ENCODE data around the gene AURKA.

The AURKA gene

GRCh38 chr20:56360908-56361205, 31.2 kb downstream of the AURKA start:
- H3K27ac ChIP-seq = no peak overlapping the region
- H3K4me1 ChIP-seq = peaks cover 0 to 38% (median 16%) of the 10 kb centered on the region in 4 donors
- TF ChIP-seq CTCF (IDR thresholded peaks at IDR 0.05) = no peak
- no peak overlapping the region for H3K4me3 ChIP-seq
- DNase-seq = no peak
- no peaks in the 10 kb centered on the region for H3K27me3 ChIP-seq
- H3K36me3 ChIP-seq = peaks cover 9 to 21% (median 14%) of the 10 kb centered on the region in 3 donors
- intact Hi-C loops (cut with DNase I; ENCODE audit: low total_unique reads) = no loop called here
- no peaks in the 10 kb centered on the region for H3K9me3 ChIP-seq

- H3K9me3 ChIP-seq = no peaks in the 10 kb centered on the region
- intact Hi-C loops (cut with DNase I; ENCODE audit: low total_unique reads) = no loop called here
- peaks cover 4 to 16% (median 8%) of the 10 kb centered on the region in 3 donors for H3K36me3 ChIP-seq
- DNase-seq = no peak
- peak overlapping the region; percentile 77 to 84 for H3K4me3 ChIP-seq
- H3K27ac ChIP-seq = peak overlapping the region; percentile 77 to 84
- no peaks in the 10 kb centered on the region for H3K27me3 ChIP-seq
- H3K4me1 ChIP-seq = peaks cover 0 to 38% (median 16%) of the 10 kb centered on the region in 4 donors
- TF ChIP-seq CTCF (IDR thresholded peaks at IDR 0.05) = no peak
These were observed 31.7 kb downstream of the AURKA start for GRCh38 chr20:56360133-56360907.

- Histone ChIP-seq H3K27me3 (no peaks in the 10 kb centered on the region), H3K27ac (peak overlapping the region; percentile 77 to 84), H3K4me3 (peak overlapping the region; percentile 77 to 84), H3K9me3 (no peaks in the 10 kb centered on the region), H3K36me3 (peaks cover 0 to 8% (median 0%) of the 10 kb centered on the region in 3 donors), H3K4me1 (peaks cover 0 to 38% (median 16%) of the 10 kb centered on the region in 4 donors)
- no peak for TF ChIP-seq CTCF (IDR thresholded peaks at IDR 0.05)
- intact Hi-C loops (cut with DNase I; ENCODE audit: low total_unique reads) = loop anchor here (2.0 kb wide), 1 partner anchor 109 kb away; the partner anchor contains the start of gene RTF2
- DNase-seq = peak; percentile 60 to 71
These were observed 32.5 kb downstream of the AURKA start for GRCh38 chr20:56359212-56360132.

GRCh38 chr20:56358600-56359211, 33.3 kb downstream of the AURKA start, which contains the start of gene FAM210B:
Gene FAM210B (plus strand): TSS chr20:56358974. CDS start chr20:56359006, 32 bp downstream.
- intact Hi-C loops (cut with DNase I; ENCODE audit: low total_unique reads) = loop anchor here (2.0 kb wide), 1 partner anchor 110 kb away; the partner anchor contains the start of gene RTF2

More at GRCh38 chr20:56358600-56359211, 33.3 kb downstream of the AURKA start, which contains the start of gene FAM210B:
- H3K36me3 ChIP-seq = peaks cover 0 to 6% (median 0%) of the 10 kb centered on the region in 3 donors
- H3K4me3 ChIP-seq = peak within 1 kb of the TSS; percentile 77 to 84
- no peaks in the 10 kb centered on the region for H3K9me3 ChIP-seq
- H3K4me1 ChIP-seq = peaks cover 0 to 38% (median 16%) of the 10 kb centered on the region in 4 donors
- peak within 1 kb of the TSS; percentile 77 to 84 for H3K27ac ChIP-seq
- peak; percentile 84 to 93 for DNase-seq
- H3K27me3 ChIP-seq = no peaks in the 10 kb centered on the region
- no peak for TF ChIP-seq CTCF (IDR thresholded peaks at IDR 0.05)
